Endothelial cell of umbilical vein (primary cell): Measurements from ENCODE around the gene TNP1. TPM values are rescaled to one million over a fixed set of nuclear protein-coding genes. Genes with fewer than 3 reads are reported as not detected.

ENCODE experiments used
- BruUV-seq: library from RNA; stranded (reverse); fragments of 400-500 nt; replicated peaks from 2 replicates; lab custom pipeline; 2021; lab: Mats Ljungman, UMichigan
- CTCF ChIA-PET: fragments of 300-600, 350-600 bp; sonication (Branson Sonifier 250); formaldehyde crosslinking; loops from one replicate; lab custom pipeline; 2021; ENCODE audit warnings: antibody characterized with exemption, inconsistent platforms; lab: Charles Lee
- POLR2A ChIA-PET: fragments of 300-600, 350-600 bp; sonication (Branson Sonifier 250); formaldehyde crosslinking; loops from one replicate; lab custom pipeline; 2021; ENCODE audit warnings: antibody characterized with exemption, inconsistent platforms; lab: Charles Lee
- DNase-seq: peaks from one replicate; pipeline ENCODE4 v3.0.0-alpha.2; 2011; ENCODE audit warnings: low read depth, low spot score
- FAIRE-seq: peaks from 2 replicates; lab custom pipeline; 2011; peaks lifted over from hg19 to GRCh38; lab: Jason Lieb, UNC
- H2AFZ ChIP-seq: 2 replicates; pipeline ENCODE4 v1.6.0; 2012; ENCODE audit warnings: low read depth, low read length, control low read depth, inconsistent platforms
- H3K27ac ChIP-seq: 2 replicates; pipeline ENCODE4 v1.5.1; 2011; ENCODE audit warnings: low read depth, mild to moderate bottlenecking, control low read depth, low read length, moderate library complexity; ENCODE audit not compliant: insufficient read depth
- H3K27me3 ChIP-seq, 2 experiments: 2 replicates each; pipeline versions ENCODE4 v1.6.0 to v1.6.1; 2011; ENCODE audit warnings: low read length in 2 of 2, mixed read lengths in 1 of 2; ENCODE audit not compliant: control insufficient read depth in 2 of 2, insufficient read depth in 2 of 2
- H3K36me3 ChIP-seq, 2 experiments: 2 replicates in 1 of 2; 3 replicates in 1 of 2; pipeline ENCODE4 v1.5.1; 2011; ENCODE audit warnings: low read length in 2 of 2, mild to moderate bottlenecking in 1 of 2, moderate library complexity in 1 of 2; ENCODE audit not compliant: control insufficient read depth in 2 of 2, insufficient read depth in 2 of 2; ENCODE audit errors: extremely low read depth in 1 of 2
- H3K4me1 ChIP-seq: 3 replicates; pipeline ENCODE4 v1.5.1; 2011; ENCODE audit warnings: mild to moderate bottlenecking, low read length; ENCODE audit not compliant: control insufficient read depth, insufficient read depth; ENCODE audit errors: extremely low read depth
- H3K4me2 ChIP-seq: 2 replicates; pipeline ENCODE4 v1.6.1; 2011; ENCODE audit warnings: low read length, control low read depth, mixed read lengths; ENCODE audit not compliant: insufficient read depth
- H3K4me3 ChIP-seq, 3 experiments: fragments of 200-600 bp in 1 of 3; sonication (generic), shearing (Covaris generic) in 1 of 3; replicated peaks in 1 of 3; 2 replicates each; pipeline ENCODE4 v1.5.1; 2011 to 2016; ENCODE audit warnings: control low read depth in 3 of 3, low read length in 3 of 3, mild to moderate bottlenecking in 2 of 3, inconsistent platforms in 1 of 3, low read depth in 1 of 3, moderate library complexity in 1 of 3; ENCODE audit not compliant: insufficient read depth in 1 of 3
- H3K79me2 ChIP-seq: 2 replicates; pipeline ENCODE4 v1.6.0; 2012; ENCODE audit warnings: low read length, inconsistent platforms; ENCODE audit not compliant: control insufficient read depth, insufficient read depth
- H3K9ac ChIP-seq: replicated peaks from 2 replicates; pipeline ENCODE3; 2011; ENCODE audit warnings: low read length, control low read depth; ENCODE audit not compliant: insufficient read depth; ENCODE audit errors: extremely low read depth
- H3K9me1 ChIP-seq: replicated peaks from 3 replicates; pipeline ENCODE4 v1.6.0; 2011; ENCODE audit warnings: mild to moderate bottlenecking, low read length; ENCODE audit not compliant: control insufficient read depth, insufficient read depth; ENCODE audit errors: extremely low read depth
- H3K9me3 ChIP-seq: replicated peaks from 2 replicates; pipeline ENCODE4 v1.5.1; 2012; ENCODE audit warnings: low read length, inconsistent platforms; ENCODE audit not compliant: control insufficient read depth, insufficient read depth
- H4K20me1 ChIP-seq: replicated peaks from 2 replicates; pipeline ENCODE3; 2011; ENCODE audit warnings: mild to moderate bottlenecking, low read length; ENCODE audit not compliant: control insufficient read depth, insufficient read depth; ENCODE audit errors: extremely low read depth
- CTCF ChIP-seq, 2 donors: IDR thresholded peaks; 1 replicate in 1 of 2; 2 replicates in 1 of 2; pipeline ENCODE4 v1.5.1; 2011; ENCODE audit warnings: low read length in 2 of 2, mild to moderate bottlenecking in 2 of 2, moderate library complexity in 2 of 2, control low read depth in 1 of 2, inconsistent platforms in 1 of 2, low read depth in 1 of 2; ENCODE audit not compliant: insufficient read depth in 1 of 2; ENCODE audit errors: extremely low read depth in 1 of 2
- EZH2 ChIP-seq: IDR thresholded peaks from 2 replicates; pipeline ENCODE4 v1.6.1; 2012; ENCODE audit warnings: borderline replicate concordance, low read depth, mild to moderate bottlenecking, moderate library complexity, low read length, inconsistent platforms; ENCODE audit not compliant: severe bottlenecking
- FOS ChIP-seq: IDR thresholded peaks from 2 replicates; pipeline ENCODE4 v1.6.1; 2011; ENCODE audit warnings: mild to moderate bottlenecking, low read length, moderate library complexity, borderline replicate concordance; ENCODE audit not compliant: insufficient read depth
- GATA2 ChIP-seq: IDR thresholded peaks from 2 replicates; pipeline ENCODE4 v1.7.0; 2011; ENCODE audit warnings: low read depth, mild to moderate bottlenecking, moderate library complexity, mixed read lengths, low read length; ENCODE audit not compliant: insufficient read length, insufficient read depth
- JUN ChIP-seq: IDR thresholded peaks from 2 replicates; pipeline ENCODE4 v1.6.1; 2011; ENCODE audit warnings: borderline replicate concordance, low read depth; ENCODE audit not compliant: insufficient read length, insufficient read depth
- MAX ChIP-seq: IDR thresholded peaks from 2 replicates; pipeline ENCODE4 v1.6.1; 2011; ENCODE audit not compliant: insufficient read depth, insufficient read length
- MYC ChIP-seq: IDR thresholded peaks from one replicate; pipeline ENCODE4 v1.6.1; 2011; ENCODE audit warnings: mild to moderate bottlenecking, low read depth, low read length
- POLR2A ChIP-seq: IDR thresholded peaks from 2 replicates; pipeline ENCODE4 v1.6.1; 2012; ENCODE audit warnings: low read depth, mild to moderate bottlenecking, control low read depth, low read length
- POLR2AphosphoS5 ChIP-seq: IDR thresholded peaks from 2 replicates; pipeline ENCODE4 v1.6.1; 2012; ENCODE audit warnings: low read depth, mild to moderate bottlenecking, control low read depth, low read length, moderate library complexity; ENCODE audit not compliant: insufficient read depth
- dilution Hi-C: fragments of 300-500 bp; cut with MboI; formaldehyde crosslinking; loops from one replicate; pipeline ENCODE4 v1.15.0; 2019; ENCODE audit warnings: low sequenced_read_pairs; ENCODE audit not compliant: extremely low pct_ligation_motif_present
- intact Hi-C: fragments of 100-400 bp; cut with micrococcal nuclease; formaldehyde crosslinking; loops from one replicate; pipeline ENCODE4 v1.10.0; 2022
- polyA plus RNA-seq, 4 experiments: library from polyadenylated mRNA; depleted of rRNA in 3 of 4; stranded (reverse) in 3 of 4; unstranded in 1 of 4; fragments of >200 nt; gene quantifications; 2 replicates each; pipeline versions ENCODE4 v1.2.1 to v1.2.3, GENCODE V29; 2011 to 2012; ENCODE audit warnings: missing spikeins in 1 of 4
- total RNA-seq: library from RNA; stranded (reverse); gene quantifications from 2 replicates; pipeline ENCODE4 v1.2.3, GENCODE V29; 2021

TNP1 gene
- total and polyA plus RNA-seq, 2 donors (not counting 3 experiments of a cell fraction or from before 2014, with no cell fraction given), result not detected

- intact Hi-C loops (no loop called here), dilution Hi-C loops (no loop called here)
- Histone ChIP-seq H4K20me1 (no peaks in the 10 kb centered on the region), H3K9ac (no peak overlapping the region), H3K9me3 (no peaks in the 10 kb centered on the region), H3K4me1 (no peaks in the 10 kb centered on the region), H2AFZ (no peak overlapping the region), H3K9me1 (no peaks in the 10 kb centered on the region), H3K36me3 (no peaks in the 10 kb centered on the region), H3K4me2 (no peak overlapping the region), H3K27ac (no peak overlapping the region), H3K79me2 (no peaks in the 10 kb centered on the region), H3K27me3 (no peaks in the 10 kb centered on the region), H3K4me3 (no peak overlapping the region)
- TF ChIP-seq JUN (no peak), EZH2 (no peak), MYC (no peak), FOS (no peak), POLR2AphosphoS5 (no peak), CTCF (IDR thresholded peaks at IDR 0.05; ENCODE audit: extremely low read depth in 1 of 2, insufficient read depth in 1 of 2, low read depth in 1 of 2, low read length in 2 of 2) (no peak), MAX (no peak), POLR2A (no peak), GATA2 (no peak)
- DNase-seq (no peak), FAIRE-seq (no peak)
- POLR2A ChIA-PET, result no interaction called here
- BruUV-seq, result no TSS peak
- CTCF ChIA-PET, result no interaction called here
Measured at GRCh38 chr2:216850665-216851322, 9.1 kb downstream of the TNP1 start.
